CD4-positive, alpha-beta T cell (primary cell): Measurements from ENCODE around the gene GDF15. TPM values are rescaled to one million over a fixed set of nuclear protein-coding genes. Genes with fewer than 3 reads are reported as not detected.

Experiments
- ATAC-seq: fragments of 200-7000 bp; cut with Tn5 transposase; one replicate; pipeline ENCODE4 v1.10.0; 2022; ENCODE audit warnings: mild to moderate bottlenecking; ENCODE audit not compliant: poor library complexity
- CTCF ChIA-PET: fragments of 350-600 bp; sonication (Branson Sonifier 250); formaldehyde crosslinking; loops from one replicate; lab custom pipeline; 2021; ENCODE audit warnings: antibody characterized with exemption, inconsistent platforms; lab: Charles Lee
- POLR2A ChIA-PET: fragments of 350-600 bp; sonication (Branson Sonifier 250); formaldehyde crosslinking; loops from one replicate; lab custom pipeline; 2021; ENCODE audit warnings: antibody characterized with exemption, inconsistent platforms; lab: Charles Lee
- DNase-seq, 14 experiments: peaks; one replicate each; pipeline ENCODE4 v3.0.0-alpha.2; 2013 to 2020; ENCODE audit warnings: mixed read lengths in 2 of 14
- H3K27ac ChIP-seq, 2 donors: one replicate each; pipeline versions ENCODE4 v1.5.1 to v1.7.0; 2013; ENCODE audit warnings: low read length in 2 of 2, low read depth in 1 of 2, mild to moderate bottlenecking in 1 of 2
- H3K27me3 ChIP-seq, 2 experiments: 1 replicate in 1 of 2; 2 replicates in 1 of 2; pipeline versions ENCODE4 v1.6.1 to v1.7.0; 2013; ENCODE audit warnings: low read length in 2 of 2, control low read depth in 1 of 2, mild to moderate bottlenecking in 1 of 2, moderate library complexity in 1 of 2; ENCODE audit not compliant: insufficient read depth in 2 of 2, control insufficient read depth in 1 of 2
- H3K36me3 ChIP-seq: one replicate; pipeline ENCODE4 v1.6.1; 2013; ENCODE audit warnings: low read length, control low read depth; ENCODE audit not compliant: insufficient read depth
- H3K4me1 ChIP-seq: one replicate; pipeline ENCODE4 v1.6.1; 2013; ENCODE audit warnings: low read length, control low read depth; ENCODE audit not compliant: insufficient read depth
- H3K4me3 ChIP-seq: one replicate; pipeline ENCODE4 v1.5.1; 2013; ENCODE audit warnings: mild to moderate bottlenecking, low read length, moderate library complexity
- H3K9me3 ChIP-seq, 2 experiments: 1 replicate in 1 of 2; 2 replicates in 1 of 2; pipeline versions ENCODE4 v1.6.1 to v1.7.0; 2013; ENCODE audit warnings: low read length in 2 of 2, mild to moderate bottlenecking in 2 of 2, control low read depth in 1 of 2, moderate library complexity in 1 of 2; ENCODE audit not compliant: control insufficient read depth in 1 of 2, insufficient read depth in 1 of 2
- H3K27ac Mint-ChIP-seq: one replicate; pipeline ENCODE4 v1.8.0; 2020; ENCODE audit warnings: mixed read lengths
- H3K27me3 Mint-ChIP-seq: one replicate; pipeline ENCODE4 v1.8.0; 2021; ENCODE audit warnings: mixed read lengths
- H3K36me3 Mint-ChIP-seq: one replicate; pipeline ENCODE4 v1.8.0; 2021; ENCODE audit warnings: low read depth, mixed read lengths
- H3K4me1 Mint-ChIP-seq: one replicate; pipeline ENCODE4 v1.8.0; 2021; ENCODE audit warnings: low read depth, mixed read lengths
- H3K4me3 Mint-ChIP-seq: one replicate; pipeline ENCODE4 v1.8.0; 2020; ENCODE audit warnings: mild to moderate bottlenecking, mixed read lengths
- H3K9me3 Mint-ChIP-seq: one replicate; pipeline ENCODE4 v1.8.0; 2020; ENCODE audit warnings: mixed read lengths
- CTCF ChIP-seq: fragments of 200-600 bp; IDR thresholded peaks from one replicate; pipeline ENCODE4 v1.8.0; 2022; ENCODE audit warnings: antibody characterized with exemption, mild to moderate bottlenecking
- intact Hi-C, 2 experiments: fragments of 100-400 bp; cut with DNase I in 1 of 2; cut with micrococcal nuclease in 1 of 2; formaldehyde crosslinking; loops; one replicate each; pipeline versions ENCODE4 v1.15.1 to v1.9.0; 2023 to 2025; cut with DNase I, micrococcal nuclease
- total RNA-seq, 174 experiments: library from RNA in 2 of 174; stranded (reverse) in 2 of 174; gene quantifications; one replicate each; pipeline ENCODE4 v1.2.3 and lab custom pipeline; 2021 to 2026

Gene GDF15
- total RNA-seq, 2 experiments from 2014 or later: not detected

- H3K27me3 Mint-ChIP-seq: peaks cover 57% of the 10 kb centered on the region
- CTCF ChIA-PET: no interaction called here
- Histone ChIP-seq H3K27ac (no peak overlapping the region), H3K4me1 (peaks cover 14% of the 10 kb centered on the region), H3K27me3 (peaks cover 39 to 42% of the 10 kb centered on the region in 2 experiments), H3K4me3 (no peak overlapping the region), H3K9me3 (peaks cover 0 to 7% of the 10 kb centered on the region in 2 experiments), H3K36me3 (no peaks in the 10 kb centered on the region)
- ATAC-seq: no peak
- intact Hi-C loops: no loop called here
- H3K4me1 Mint-ChIP-seq: peaks cover 12% of the 10 kb centered on the region
- POLR2A ChIA-PET: no interaction called here
- no peak overlapping the region for H3K27ac Mint-ChIP-seq
- H3K36me3 Mint-ChIP-seq: no peaks in the 10 kb centered on the region
- DNase-seq: no peak
- TF ChIP-seq CTCF: no peak
- H3K4me3 Mint-ChIP-seq: no peak overlapping the region
- H3K9me3 Mint-ChIP-seq: no peaks in the 10 kb centered on the region
Measured at GRCh38 chr19:18384775-18385174, 1.2 kb upstream of the GDF15 start.

- Histone ChIP-seq H3K36me3 (no peaks in the 10 kb centered on the region), H3K4me1 (peaks cover 14% of the 10 kb centered on the region), H3K27me3 (peaks cover 39 to 42% of the 10 kb centered on the region in 2 experiments), H3K9me3 (peaks cover 0 to 7% of the 10 kb centered on the region in 2 experiments), H3K27ac (no peak overlapping the region), H3K4me3 (no peak overlapping the region)
- no peak overlapping the region for H3K27ac Mint-ChIP-seq
- no peaks in the 10 kb centered on the region for H3K9me3 Mint-ChIP-seq
- ChIA-PET POLR2A (no interaction called here), CTCF (no interaction called here)
- DNase-seq: no peak
- intact Hi-C loops: no loop called here
- TF ChIP-seq CTCF: no peak
- no peak overlapping the region for H3K4me3 Mint-ChIP-seq
- peaks cover 58% of the 10 kb centered on the region for H3K27me3 Mint-ChIP-seq
- H3K36me3 Mint-ChIP-seq: no peaks in the 10 kb centered on the region
- ATAC-seq: no peak
- peaks cover 12% of the 10 kb centered on the region for H3K4me1 Mint-ChIP-seq
Measured at GRCh38 chr19:18385359-18385674, 641 bp upstream of the GDF15 start.

- no peak for DNase-seq
- POLR2A ChIA-PET: no interaction called here
- peaks cover 65% of the 10 kb centered on the region for H3K27me3 Mint-ChIP-seq
Measured at GRCh38 chr19:18386543-18387271, 749 bp downstream of the GDF15 start.

More at GRCh38 chr19:18386543-18387271, 749 bp downstream of the GDF15 start:
- H3K4me3 ChIP-seq: no peak overlapping the region
- no peak overlapping the region for H3K27ac ChIP-seq
- H3K36me3 ChIP-seq: no peaks in the 10 kb centered on the region
- H3K4me1 Mint-ChIP-seq: peaks cover 12% of the 10 kb centered on the region
- H3K9me3 ChIP-seq: peaks cover 0 to 7% of the 10 kb centered on the region in 2 experiments
- ATAC-seq: no peak
- H3K9me3 Mint-ChIP-seq: no peaks in the 10 kb centered on the region
- H3K4me3 Mint-ChIP-seq: no peak overlapping the region
- intact Hi-C loops: no loop called here
- H3K36me3 Mint-ChIP-seq: no peaks in the 10 kb centered on the region
- no peak for TF ChIP-seq CTCF
- CTCF ChIA-PET: no interaction called here
- peaks cover 14% of the 10 kb centered on the region for H3K4me1 ChIP-seq
- H3K27me3 ChIP-seq: peaks cover 39 to 42% of the 10 kb centered on the region in 2 experiments
- no peak overlapping the region for H3K27ac Mint-ChIP-seq
